ENCODE data around the gene VTN.

VTN gene

GRCh38 chr17:28394337-28395116 lies 24.4 kb upstream of the VTN start:
- TF ChIP-seq, protein P1, sequence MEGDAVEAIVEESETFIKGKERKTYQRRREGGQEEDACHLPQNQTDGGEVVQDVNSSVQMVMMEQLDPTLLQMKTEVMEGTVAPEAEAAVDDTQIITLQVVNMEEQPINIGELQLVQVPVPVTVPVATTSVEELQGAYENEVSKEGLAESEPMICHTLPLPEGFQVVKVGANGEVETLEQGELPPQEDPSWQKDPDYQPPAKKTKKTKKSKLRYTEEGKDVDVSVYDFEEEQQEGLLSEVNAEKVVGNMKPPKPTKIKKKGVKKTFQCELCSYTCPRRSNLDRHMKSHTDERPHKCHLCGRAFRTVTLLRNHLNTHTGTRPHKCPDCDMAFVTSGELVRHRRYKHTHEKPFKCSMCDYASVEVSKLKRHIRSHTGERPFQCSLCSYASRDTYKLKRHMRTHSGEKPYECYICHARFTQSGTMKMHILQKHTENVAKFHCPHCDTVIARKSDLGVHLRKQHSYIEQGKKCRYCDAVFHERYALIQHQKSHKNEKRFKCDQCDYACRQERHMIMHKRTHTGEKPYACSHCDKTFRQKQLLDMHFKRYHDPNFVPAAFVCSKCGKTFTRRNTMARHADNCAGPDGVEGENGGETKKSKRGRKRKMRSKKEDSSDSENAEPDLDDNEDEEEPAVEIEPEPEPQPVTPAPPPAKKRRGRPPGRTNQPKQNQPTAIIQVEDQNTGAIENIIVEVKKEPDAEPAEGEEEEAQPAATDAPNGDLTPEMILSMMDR (IDR thresholded peaks at IDR 0.05), result no peak

GRCh38 chr17:28392491-28392890 lies 22.4 kb upstream of the VTN start:
- TF ChIP-seq, protein P1 (IDR thresholded peaks at IDR 0.05), result no peak

DNA sequence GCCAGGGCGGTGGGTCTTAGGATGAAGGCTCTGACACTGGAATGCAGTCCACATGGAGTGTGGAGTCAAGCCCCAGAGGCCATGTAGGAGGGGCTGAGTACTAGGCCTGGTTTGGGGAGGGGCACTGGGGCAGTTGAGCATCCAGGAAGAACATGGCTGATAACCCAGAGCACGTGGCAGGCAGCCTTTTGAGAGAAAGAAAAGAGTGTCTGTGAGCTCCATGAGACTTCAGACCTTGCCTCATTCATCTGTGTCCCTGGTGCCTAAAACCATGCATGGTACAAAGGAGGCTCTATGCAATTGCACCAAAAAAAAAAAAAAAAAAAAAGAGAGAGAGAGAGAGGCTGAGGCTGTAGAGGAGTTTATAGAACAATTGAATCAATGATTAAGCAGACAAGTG lies 21.3 kb upstream of the VTN start:
- TF ChIP-seq, protein P1 (IDR thresholded peaks at IDR 0.05), result no peak

- TF ChIP-seq, protein P1 (IDR thresholded peaks at IDR 0.05), result no peak
Observed at GRCh38 chr17:28390984-28391383, 20.9 kb upstream of the VTN start.

DNA sequence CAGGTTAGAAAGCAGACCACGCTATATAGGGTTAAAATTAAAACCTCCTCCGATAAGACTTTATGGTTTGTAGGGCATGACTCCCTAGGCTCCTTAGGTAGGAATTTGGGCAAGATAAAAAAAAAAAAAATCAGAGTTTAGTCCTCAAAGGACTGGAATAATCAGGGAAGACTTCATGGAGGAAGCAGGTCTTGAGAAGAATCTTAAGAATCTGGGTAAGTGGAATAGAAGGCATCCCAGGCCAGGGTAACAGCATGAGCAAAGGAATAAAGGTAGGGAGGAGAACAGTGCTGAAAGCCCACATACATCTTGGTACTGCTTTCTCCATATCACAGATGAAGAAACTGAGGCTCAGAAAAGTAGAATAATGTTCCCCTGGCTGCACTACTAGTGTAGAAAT lies 20.5 kb upstream of the VTN start:
- TF ChIP-seq, protein P1 (IDR thresholded peaks at IDR 0.05), result no peak

GRCh38 chr17:28390141-28390540 lies 20.0 kb upstream of the VTN start:
- TF ChIP-seq, protein P1 (IDR thresholded peaks at IDR 0.05), result no peak

GRCh38 chr17:28388106-28388505 lies 18.0 kb upstream of the VTN start:
- TF ChIP-seq, protein P1 (IDR thresholded peaks at IDR 0.05), result no peak

- TF ChIP-seq, protein P1 (IDR thresholded peaks at IDR 0.05), result no peak
Observed at GRCh38 chr17:28386391-28386790, 16.3 kb upstream of the VTN start.
